Measurements from ENCODE around the gene COX6B1. TPM values are rescaled to one million over a fixed set of nuclear protein-coding genes. Genes with fewer than 3 reads are reported as not detected.

Gene COX6B1
- total and polyA plus RNA-seq, 2 of the 8 experiments (the other 6 are each of a cell fraction or from before 2014, with no cell fraction given): 437 to 1,052 TPM

DNA sequence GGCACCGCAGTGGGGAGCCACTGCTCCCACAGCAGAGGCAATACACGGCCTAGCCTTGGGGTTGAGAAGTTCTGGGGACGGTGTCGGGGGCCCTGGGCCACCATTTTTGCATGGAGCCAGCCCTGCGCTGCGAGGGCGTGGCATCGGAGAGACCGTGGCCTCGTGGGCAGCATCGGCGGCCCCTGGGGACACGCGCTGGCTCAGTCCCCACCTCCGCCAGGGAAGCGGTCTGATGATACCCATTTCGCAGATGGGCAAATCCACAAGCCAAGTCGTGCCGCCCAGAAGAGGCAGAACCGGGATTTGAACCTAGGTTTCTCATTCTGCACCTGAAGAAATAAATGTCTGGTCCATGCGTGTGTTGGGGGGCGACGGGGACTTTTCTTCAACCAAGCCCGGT lies 17.0 kb downstream of the COX6B1 start:
- no peaks in the 10 kb centered on the region for H3K23me2 ChIP-seq (ENCODE audit: low read depth, low read length)
- H3K79me2 ChIP-seq (ENCODE audit: control insufficient read depth in 1 of 2, insufficient read depth in 2 of 2, low read length in 2 of 2): no peaks in the 10 kb centered on the region
- no peak overlapping the region for H3K18ac ChIP-seq (ENCODE audit: extremely low read depth, low read length)
- ChIA-PET CTCF (ENCODE audit: partially characterized antibody) (no interaction called here), POLR2A (ENCODE audit: partially characterized antibody) (interaction anchor here (0.8 to 1.5 kb wide), 2 partner anchors 17 to 41 kb away, joined by 3 read pairs; partner anchors contain the start of gene COX6B1)
- TF ChIP-seq BRCA1 (IDR thresholded peaks at IDR 0.05; ENCODE audit: low read depth, low read length) (no peak), NANOG (IDR thresholded peaks at IDR 0.05; ENCODE audit: insufficient read depth, low read depth, low read length, poor library complexity, severe bottlenecking) (no peak), FOSL1 (IDR thresholded peaks at IDR 0.05; ENCODE audit: insufficient read depth, low read depth, low read length) (no peak)
- H3K9me3 ChIP-seq (ENCODE audit: insufficient read depth in 2 of 2, low read depth in 1 of 2, low read length in 1 of 2): no peaks in the 10 kb centered on the region
- no peak overlapping the region for H2AFZ ChIP-seq (ENCODE audit: low read length)
- no peaks in the 10 kb centered on the region; the same call in 1 of the 2 replicates for H3K79me1 ChIP-seq (ENCODE audit: low read depth, low read length)
- peaks cover 0 to 3% (median 0%) of the 10 kb centered on the region in 4 experiments; a peak in 2 of 7 replicates for H3K4me1 ChIP-seq (replicated peaks in 1 of 4; ENCODE audit: control insufficient read depth in 3 of 4, insufficient read depth in 4 of 4, low read length in 3 of 4)
- no peak overlapping the region for H2BK15ac ChIP-seq (ENCODE audit: low read length)
- no peak overlapping the region for H3K27ac ChIP-seq (ENCODE audit: low read depth, low read length)
- no peak overlapping the region for H4K91ac ChIP-seq (replicated peaks; ENCODE audit: insufficient read length, low read length)
- no peak overlapping the region for H3K4ac ChIP-seq (replicated peaks; ENCODE audit: insufficient read length, low read depth, low read length)
- no peak overlapping the region for H3K4me2 ChIP-seq (ENCODE audit: insufficient read depth in 1 of 2, low read depth in 2 of 2, low read length in 2 of 2)
- no peak overlapping the region for H2BK5ac ChIP-seq (ENCODE audit: low read depth, low read length)
- 92% methylated on average over 24 of the region's 24 CpGs; no CpG with 5 or more reads in 1 of the 2 experiments for WGBS, 2 experiments (ENCODE audit: extremely low coverage in 1 of 2, insufficient coverage in 1 of 2, insufficient read length in 1 of 2, insufficient replicate concordance in 2 of 2, low coverage in 1 of 2, low lambda C conversion rate in 2 of 2, missing lambda C conversion rate in 1 of 2)
- no peak overlapping the region for H2AK5ac ChIP-seq (ENCODE audit: low read depth, low read length)
- no peaks in the 10 kb centered on the region for H4K20me1 ChIP-seq (replicated peaks in 1 of 2; ENCODE audit: control insufficient read depth in 1 of 2, insufficient read depth in 2 of 2, low read length in 2 of 2)
- FAIRE-seq: no peak
- no peak overlapping the region for H3K23ac ChIP-seq (ENCODE audit: insufficient read length)
- H3K27me3 ChIP-seq (replicated peaks in 1 of 4; ENCODE audit: control insufficient read depth in 3 of 4, extremely low read depth in 1 of 4, insufficient read depth in 3 of 4, low read length in 3 of 4): no peaks in the 10 kb centered on the region; a peak in 1 of 7 replicates
- no peak overlapping the region for H2BK20ac ChIP-seq (ENCODE audit: low read length)
- DNase-seq (ENCODE audit: low read depth in 1 of 2, low spot score in 2 of 2): no peak
- H2BK120ac ChIP-seq (replicated peaks; ENCODE audit: low read depth, low read length): no peak overlapping the region
- no peak overlapping the region for H3K9ac ChIP-seq (replicated peaks in 1 of 4; ENCODE audit: extremely low read depth in 1 of 4, low read depth in 3 of 4, low read length in 3 of 4)
- H3K56ac ChIP-seq (replicated peaks; ENCODE audit: insufficient read length, low read depth, low read length): no peak overlapping the region
- H4K5ac ChIP-seq (ENCODE audit: insufficient read length, low read depth, low read length): no peak overlapping the region
- H3K36me3 ChIP-seq (ENCODE audit: control insufficient read depth in 2 of 4, insufficient read depth in 4 of 4, low read length in 3 of 4): no peaks in the 10 kb centered on the region
- H3K14ac ChIP-seq (ENCODE audit: insufficient read length): no peak overlapping the region
- no peak overlapping the region for H3K4me3 ChIP-seq (ENCODE audit: extremely low read depth in 1 of 4, insufficient read depth in 2 of 4, low read depth in 3 of 4, low read length in 4 of 4)
- H4K8ac ChIP-seq (ENCODE audit: extremely low read depth, insufficient read depth, low read length): no peak overlapping the region
- no peak overlapping the region for H2BK12ac ChIP-seq (ENCODE audit: low read depth, low read length)
